ENCODE measurements around the gene EVA1A.

The EVA1A gene

DNA sequence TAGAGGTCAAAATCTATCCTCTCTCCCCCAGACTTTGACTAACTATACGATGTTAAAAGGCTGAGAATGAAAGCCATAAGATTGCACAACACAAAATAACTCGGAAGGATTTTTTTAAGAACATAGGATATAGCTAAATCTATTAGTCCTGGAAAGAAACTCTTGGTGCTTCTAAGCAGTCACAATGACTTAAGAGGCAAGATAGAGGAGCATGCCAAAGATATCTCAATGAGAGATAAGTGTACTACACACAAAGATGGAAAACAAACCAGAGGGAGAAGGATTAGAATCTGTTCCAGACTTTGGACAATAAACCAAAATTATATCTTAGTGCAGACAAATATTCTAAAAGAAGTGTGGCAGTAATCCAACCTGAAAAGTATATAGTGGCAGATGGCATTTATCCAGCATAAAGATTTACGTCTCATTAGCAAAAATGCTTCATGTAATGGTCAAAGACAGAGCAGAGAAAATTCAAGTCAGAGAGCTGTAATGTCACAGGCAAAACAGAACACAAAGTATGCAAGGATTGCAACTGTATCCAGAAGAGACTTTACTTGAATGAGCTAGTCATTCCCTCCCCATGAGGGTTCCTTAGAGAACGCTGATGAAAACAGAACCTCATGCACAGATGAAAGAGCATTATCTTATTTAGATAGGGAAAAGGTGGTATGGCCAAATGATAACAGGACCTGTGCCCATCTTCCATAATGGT, 28.8 kb upstream of the EVA1A start:
- Histone ChIP-seq H3K36me3 (ENCODE audit: control insufficient read depth, insufficient read depth, low read length) (no peaks in the 10 kb centered on the region), H3K4me3 (ENCODE audit: low read length) (no peak overlapping the region), H3K27me3 (ENCODE audit: control insufficient read depth, insufficient read depth, low read length) (no peaks in the 10 kb centered on the region), H3K9me3 (ENCODE audit: control insufficient read depth, insufficient read depth, low read length) (no peaks in the 10 kb centered on the region), H3K27ac (ENCODE audit: low read length) (no peak overlapping the region), H3K4me1 (ENCODE audit: control insufficient read depth, insufficient read depth, low read length) (no peaks in the 10 kb centered on the region)
- WGBS (ENCODE audit: insufficient coverage, insufficient read length): no CpG with 5 or more reads among the region's 4 CpGs
- DNase-seq (ENCODE audit: low read depth, low spot score): no peak

DNA sequence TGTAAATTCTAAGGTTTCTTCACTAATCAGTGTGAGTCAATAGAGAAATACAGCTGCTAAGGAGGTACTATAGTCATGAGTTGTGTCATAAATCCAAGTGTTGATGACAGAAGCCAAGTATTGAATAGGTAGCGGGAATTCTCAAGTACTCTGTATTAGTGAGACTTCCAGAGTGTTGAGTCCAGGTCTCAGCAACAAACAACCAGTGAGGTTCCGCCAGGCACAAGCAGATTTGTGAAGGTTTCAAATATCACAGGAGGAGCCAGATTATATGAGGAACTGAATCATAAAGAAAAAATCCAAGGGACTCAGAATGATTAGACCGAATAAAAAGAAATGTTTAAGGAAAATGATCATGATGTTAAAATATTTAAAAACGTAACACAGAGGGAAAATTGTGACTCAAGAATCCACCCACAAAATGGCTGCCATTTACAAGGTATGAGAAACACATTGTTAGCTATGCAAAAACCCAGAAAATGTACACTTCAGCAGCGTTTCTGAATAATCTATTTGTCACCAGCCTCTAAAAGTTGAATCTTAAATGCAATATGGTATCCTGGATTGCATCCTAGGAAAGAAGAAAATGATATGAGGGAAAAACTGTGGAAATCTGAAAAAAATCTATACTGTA, 27.3 kb upstream of the EVA1A start:
- DNase-seq (ENCODE audit: low read depth, low spot score): no peak
- H3K36me3 ChIP-seq (ENCODE audit: control insufficient read depth, insufficient read depth, low read length): no peaks in the 10 kb centered on the region
- no peak overlapping the region for H3K27ac ChIP-seq (ENCODE audit: low read length)
- no peaks in the 10 kb centered on the region for H3K4me1 ChIP-seq (ENCODE audit: control insufficient read depth, insufficient read depth, low read length)
- H3K9me3 ChIP-seq (ENCODE audit: control insufficient read depth, insufficient read depth, low read length): no peaks in the 10 kb centered on the region
- no peak overlapping the region for H3K4me3 ChIP-seq (ENCODE audit: low read length)
- no peaks in the 10 kb centered on the region for H3K27me3 ChIP-seq (ENCODE audit: control insufficient read depth, insufficient read depth, low read length)
- WGBS (ENCODE audit: insufficient coverage, insufficient read length): no CpG with 5 or more reads among the region's 5 CpGs

DNA sequence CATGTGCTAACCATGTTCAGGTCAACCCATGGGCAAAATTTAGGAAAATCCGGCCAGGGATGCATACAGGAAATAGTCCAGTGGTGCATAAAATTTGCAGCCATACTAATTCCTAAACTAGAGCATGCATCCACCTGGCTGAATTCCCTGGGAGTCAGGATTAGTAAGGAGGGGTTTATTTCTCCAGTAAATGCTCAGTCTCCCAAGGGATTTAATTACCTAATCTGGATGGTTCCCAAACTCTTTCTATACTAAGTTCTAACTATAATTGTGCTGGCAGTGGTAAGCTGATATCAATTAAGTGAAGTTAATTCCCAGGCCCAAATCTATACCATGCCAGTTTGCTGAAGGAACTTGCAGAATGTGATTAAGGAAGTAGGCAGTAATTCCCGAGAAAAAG, 26.2 kb upstream of the EVA1A start:
- Histone ChIP-seq H3K4me3 (ENCODE audit: low read length) (no peak overlapping the region), H3K27ac (ENCODE audit: low read length) (no peak overlapping the region), H3K9me3 (ENCODE audit: control insufficient read depth, insufficient read depth, low read length) (no peaks in the 10 kb centered on the region), H3K36me3 (ENCODE audit: control insufficient read depth, insufficient read depth, low read length) (no peaks in the 10 kb centered on the region), H3K27me3 (ENCODE audit: control insufficient read depth, insufficient read depth, low read length) (no peaks in the 10 kb centered on the region), H3K4me1 (ENCODE audit: control insufficient read depth, insufficient read depth, low read length) (no peaks in the 10 kb centered on the region)
- no peak for DNase-seq (ENCODE audit: low read depth, low spot score)
- WGBS (ENCODE audit: insufficient coverage, insufficient read length): no CpG with 5 or more reads among the region's 2 CpGs

DNA sequence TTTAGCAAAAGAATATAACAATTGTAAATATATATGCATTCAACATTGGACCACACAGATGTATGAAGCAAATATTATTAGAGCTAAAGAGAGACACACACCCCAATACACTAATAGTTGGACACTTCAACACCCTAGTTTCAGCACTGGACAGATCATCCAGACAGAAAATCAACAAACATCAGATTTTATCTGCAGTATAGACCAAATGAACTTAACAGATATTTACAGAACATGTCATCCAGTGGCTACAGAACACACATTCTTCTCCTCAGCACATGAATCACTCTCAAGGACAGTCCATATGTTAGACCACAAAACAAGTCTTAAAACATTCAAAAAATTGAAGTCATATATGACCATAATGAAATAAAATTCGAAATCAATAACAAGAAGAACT, 22.1 kb upstream of the EVA1A start:
- no peak overlapping the region for H3K4me3 ChIP-seq (ENCODE audit: low read length)
- no CpG with 5 or more reads among the region's 1 CpG for WGBS (ENCODE audit: insufficient coverage, insufficient read length)
- no peaks in the 10 kb centered on the region for H3K36me3 ChIP-seq (ENCODE audit: control insufficient read depth, insufficient read depth, low read length)
- H3K27me3 ChIP-seq (ENCODE audit: control insufficient read depth, insufficient read depth, low read length): no peaks in the 10 kb centered on the region
- H3K27ac ChIP-seq (ENCODE audit: low read length): no peak overlapping the region
- no peak for DNase-seq (ENCODE audit: low read depth, low spot score)
- no peaks in the 10 kb centered on the region for H3K4me1 ChIP-seq (ENCODE audit: control insufficient read depth, insufficient read depth, low read length)
- H3K9me3 ChIP-seq (ENCODE audit: control insufficient read depth, insufficient read depth, low read length): no peaks in the 10 kb centered on the region

DNA sequence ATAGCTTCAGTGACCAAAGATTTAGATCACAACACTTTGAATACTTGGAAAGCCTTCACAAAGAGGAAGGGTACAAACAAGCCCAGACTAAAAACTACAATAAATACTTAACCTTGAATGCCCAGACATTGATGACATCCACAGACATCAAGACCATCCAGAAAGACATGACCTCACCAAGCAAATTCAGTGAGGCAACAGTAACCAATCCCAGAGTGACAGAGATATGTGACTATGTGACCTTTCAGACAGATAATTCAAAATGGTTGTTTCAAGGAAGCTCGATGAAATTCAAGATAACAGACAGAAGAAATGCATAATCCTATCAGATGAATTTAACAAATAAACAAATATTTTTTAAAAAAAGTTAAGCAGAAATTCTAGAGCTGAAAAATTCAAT, 19.9 kb upstream of the EVA1A start:
- Histone ChIP-seq H3K27me3 (ENCODE audit: control insufficient read depth, insufficient read depth, low read length) (no peaks in the 10 kb centered on the region), H3K36me3 (ENCODE audit: control insufficient read depth, insufficient read depth, low read length) (no peaks in the 10 kb centered on the region), H3K9me3 (ENCODE audit: control insufficient read depth, insufficient read depth, low read length) (no peaks in the 10 kb centered on the region), H3K4me3 (ENCODE audit: low read length) (no peak overlapping the region), H3K4me1 (ENCODE audit: control insufficient read depth, insufficient read depth, low read length) (no peaks in the 10 kb centered on the region), H3K27ac (ENCODE audit: low read length) (no peak overlapping the region)
- WGBS (ENCODE audit: insufficient coverage, insufficient read length): no CpG with 5 or more reads among the region's 1 CpG
- no peak for DNase-seq (ENCODE audit: low read depth, low spot score)

DNA sequence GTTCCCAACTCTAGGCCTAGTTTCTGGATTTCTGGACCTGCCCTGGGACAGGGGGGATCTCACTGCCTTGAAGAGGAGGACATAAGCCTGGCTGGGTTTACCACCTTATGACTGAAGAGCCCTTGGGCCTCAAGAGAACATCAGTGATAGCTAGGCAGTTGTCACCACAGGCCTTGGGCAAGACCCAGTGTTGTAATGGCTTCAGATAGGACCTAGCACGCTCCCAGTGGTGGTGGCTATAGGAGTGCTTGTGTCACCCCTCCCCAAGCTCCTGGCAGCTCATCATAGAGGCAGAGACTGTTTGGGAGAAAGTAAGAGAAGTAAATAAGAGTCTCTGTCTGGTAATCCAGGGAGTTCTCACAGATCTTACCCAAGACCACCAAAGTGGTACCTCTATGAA, 19.4 kb upstream of the EVA1A start:
- WGBS (ENCODE audit: insufficient coverage, insufficient read length): no CpG with 5 or more reads among the region's 1 CpG
- DNase-seq (ENCODE audit: low read depth, low spot score): no peak
- H3K4me1 ChIP-seq (ENCODE audit: control insufficient read depth, insufficient read depth, low read length): no peaks in the 10 kb centered on the region
- H3K36me3 ChIP-seq (ENCODE audit: control insufficient read depth, insufficient read depth, low read length): no peaks in the 10 kb centered on the region
- H3K27me3 ChIP-seq (ENCODE audit: control insufficient read depth, insufficient read depth, low read length): no peaks in the 10 kb centered on the region
- no peak overlapping the region for H3K4me3 ChIP-seq (ENCODE audit: low read length)
- H3K9me3 ChIP-seq (ENCODE audit: control insufficient read depth, insufficient read depth, low read length): no peaks in the 10 kb centered on the region
- H3K27ac ChIP-seq (ENCODE audit: low read length): no peak overlapping the region

DNA sequence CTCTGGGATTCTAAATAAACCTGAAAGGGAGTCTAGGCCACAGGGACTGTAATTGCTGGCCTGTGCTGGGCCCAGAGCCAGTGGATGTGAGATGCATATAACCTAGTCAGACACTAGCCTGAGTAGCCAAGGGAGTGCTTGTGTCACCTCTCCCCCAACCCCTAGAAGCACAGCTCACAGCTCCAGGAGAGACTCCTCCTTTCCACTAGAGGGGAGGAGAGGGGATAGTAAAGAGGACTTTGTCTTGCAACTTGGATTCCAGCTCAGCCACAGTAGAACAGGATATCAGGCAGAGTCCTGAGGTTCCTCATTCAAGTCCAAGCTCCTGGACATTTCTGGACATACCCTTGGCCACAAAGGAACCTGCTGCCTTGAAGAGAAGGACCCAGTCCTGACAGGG, 18.4 kb upstream of the EVA1A start:
- Histone ChIP-seq H3K36me3 (ENCODE audit: control insufficient read depth, insufficient read depth, low read length) (no peaks in the 10 kb centered on the region), H3K4me3 (ENCODE audit: low read length) (no peak overlapping the region), H3K4me1 (ENCODE audit: control insufficient read depth, insufficient read depth, low read length) (no peaks in the 10 kb centered on the region), H3K27me3 (ENCODE audit: control insufficient read depth, insufficient read depth, low read length) (no peaks in the 10 kb centered on the region), H3K27ac (ENCODE audit: low read length) (no peak overlapping the region), H3K9me3 (ENCODE audit: control insufficient read depth, insufficient read depth, low read length) (no peaks in the 10 kb centered on the region)
- no peak for DNase-seq (ENCODE audit: low read depth, low spot score)

DNA sequence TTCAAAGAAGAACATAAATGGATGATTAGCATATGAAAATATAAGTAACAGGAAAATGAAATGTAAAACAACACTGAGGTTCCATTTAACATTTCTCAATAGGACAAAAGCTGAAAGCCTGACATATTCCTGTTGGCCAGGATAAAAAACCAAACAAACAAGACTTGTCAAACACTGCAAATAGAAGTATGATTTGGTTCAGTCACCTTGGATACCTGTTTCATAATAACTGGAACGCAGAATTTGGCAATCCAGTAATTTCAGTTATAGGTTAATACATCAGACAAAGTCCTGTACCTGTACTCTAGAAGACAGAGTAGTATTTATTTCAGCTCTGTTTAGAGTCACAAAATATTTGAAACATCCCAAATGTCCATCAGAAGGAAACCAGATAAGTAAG, 16.5 kb upstream of the EVA1A start:
- no CpG with 5 or more reads among the region's 1 CpG for WGBS (ENCODE audit: insufficient coverage, insufficient read length)
- no peak for DNase-seq (ENCODE audit: low read depth, low spot score)
- no peaks in the 10 kb centered on the region for H3K27me3 ChIP-seq (ENCODE audit: control insufficient read depth, insufficient read depth, low read length)
- H3K4me3 ChIP-seq (ENCODE audit: low read length): no peak overlapping the region
- no peaks in the 10 kb centered on the region for H3K9me3 ChIP-seq (ENCODE audit: control insufficient read depth, insufficient read depth, low read length)
- no peak overlapping the region for H3K27ac ChIP-seq (ENCODE audit: low read length)
- H3K36me3 ChIP-seq (ENCODE audit: control insufficient read depth, insufficient read depth, low read length): no peaks in the 10 kb centered on the region
- no peaks in the 10 kb centered on the region for H3K4me1 ChIP-seq (ENCODE audit: control insufficient read depth, insufficient read depth, low read length)

DNA sequence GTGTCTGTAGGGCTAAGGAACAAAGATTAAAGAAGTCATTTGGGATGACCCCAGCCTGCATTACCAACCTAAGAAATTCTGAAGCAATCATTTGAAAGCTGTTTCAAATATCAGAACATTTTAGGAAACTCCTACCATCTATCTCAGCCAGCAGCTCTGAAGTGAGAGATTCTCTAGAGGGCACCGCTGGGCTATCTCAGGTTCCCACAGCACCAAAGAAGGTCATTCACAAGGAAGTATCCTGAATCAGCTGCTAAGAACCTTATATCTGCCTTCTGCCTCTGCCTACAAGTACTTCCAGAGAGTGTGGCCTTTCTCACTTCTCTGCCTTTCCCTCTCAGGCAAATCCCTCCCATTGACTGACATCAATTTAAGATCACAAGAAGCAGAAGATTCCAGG, 13.4 kb upstream of the EVA1A start:
- no peak overlapping the region for H3K27ac ChIP-seq (ENCODE audit: low read length)
- H3K9me3 ChIP-seq (ENCODE audit: control insufficient read depth, insufficient read depth, low read length): no peaks in the 10 kb centered on the region
- DNase-seq (ENCODE audit: low read depth, low spot score): no peak
- WGBS (ENCODE audit: insufficient coverage, insufficient read length): no CpG with 5 or more reads among the region's 1 CpG
- no peaks in the 10 kb centered on the region for H3K36me3 ChIP-seq (ENCODE audit: control insufficient read depth, insufficient read depth, low read length)
- no peaks in the 10 kb centered on the region for H3K27me3 ChIP-seq (ENCODE audit: control insufficient read depth, insufficient read depth, low read length)
- H3K4me1 ChIP-seq (ENCODE audit: control insufficient read depth, insufficient read depth, low read length): no peaks in the 10 kb centered on the region
- no peak overlapping the region for H3K4me3 ChIP-seq (ENCODE audit: low read length)

DNA sequence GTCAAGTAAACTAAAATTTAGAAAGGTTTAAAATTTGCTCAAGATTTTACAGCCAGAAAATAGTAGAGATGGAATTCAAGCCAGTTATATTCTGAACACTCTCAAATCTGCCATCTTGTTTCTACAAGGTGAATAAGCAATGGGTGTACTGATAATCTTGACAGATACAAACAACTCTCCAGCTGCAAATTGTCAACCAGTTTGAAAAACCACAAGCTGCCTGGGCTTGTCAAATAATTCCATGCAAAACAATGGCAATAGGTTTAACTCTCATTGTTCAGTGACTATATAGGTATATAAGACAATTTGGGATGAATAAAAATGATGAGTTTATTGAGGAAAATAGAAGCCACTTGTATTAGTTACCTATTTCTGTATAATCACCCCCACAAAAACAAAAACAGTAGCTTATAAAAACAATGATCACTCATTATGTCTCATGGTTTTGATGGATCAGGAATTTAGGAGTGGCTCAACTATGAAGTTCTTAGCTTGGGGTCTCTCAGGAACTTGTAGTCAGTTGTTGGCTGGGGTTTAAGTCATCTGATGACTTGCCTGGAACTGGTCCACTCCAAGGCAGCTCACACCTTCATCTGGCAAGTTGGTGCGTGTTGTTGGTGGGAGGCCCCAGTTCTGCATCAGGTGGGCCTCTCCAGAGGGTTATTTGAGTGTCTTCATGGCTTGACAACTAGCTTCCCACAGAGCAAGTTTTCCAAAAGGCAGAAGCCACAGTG, 12.6 kb upstream of the EVA1A start:
- no CpG with 5 or more reads among the region's 1 CpG for WGBS (ENCODE audit: insufficient coverage, insufficient read length)
- H3K4me1 ChIP-seq (ENCODE audit: control insufficient read depth, insufficient read depth, low read length): no peaks in the 10 kb centered on the region

More for the DNA sequence above, 12.6 kb upstream of the EVA1A start:
- Histone ChIP-seq H3K4me3 (ENCODE audit: low read length) (no peak overlapping the region), H3K9me3 (ENCODE audit: control insufficient read depth, insufficient read depth, low read length) (no peaks in the 10 kb centered on the region), H3K27ac (ENCODE audit: low read length) (no peak overlapping the region), H3K27me3 (ENCODE audit: control insufficient read depth, insufficient read depth, low read length) (no peaks in the 10 kb centered on the region), H3K36me3 (ENCODE audit: control insufficient read depth, insufficient read depth, low read length) (no peaks in the 10 kb centered on the region)
- DNase-seq (ENCODE audit: low read depth, low spot score): no peak

Measured in iPS DF 6.9 (cell line).